ENCODE results near the gene SPATA6L.
"Not testable (repeated sequence)": the region's sequence is repeated elsewhere in the genome, so short reads cannot be mapped to it uniquely, and the experiment has no call there.

SPATA6L gene

GRCh38 chr9:4674783-4675182 lies 8.5 kb upstream of the SPATA6L start:
- no peak for DNase-seq

- no peak for DNase-seq
Observed at GRCh38 chr9:4671737-4672136, 5.5 kb upstream of the SPATA6L start.

- no peak for DNase-seq
Observed at GRCh38 chr9:4670591-4670990, 4.3 kb upstream of the SPATA6L start.

- DNase-seq, result no peak
Observed at GRCh38 chr9:4669890-4670289, 3.6 kb upstream of the SPATA6L start.

GRCh38 chr9:4668604-4669003 lies 2.3 kb upstream of the SPATA6L start:
- no peak for DNase-seq

- DNase-seq, result no peak
Observed at GRCh38 chr9:4667681-4668080, 1.4 kb upstream of the SPATA6L start.

GRCh38 chr9:4665357-4665756 lies 923 bp downstream of the SPATA6L start:
- DNase-seq, result no peak

- DNase-seq, result no peak
Observed at GRCh38 chr9:4663956-4664355, 2.3 kb downstream of the SPATA6L start.

- DNase-seq, result no peak
Observed at GRCh38 chr9:4662989-4663792, 3.1 kb downstream of the SPATA6L start.

GRCh38 chr9:4662108-4662988 lies 3.9 kb downstream of the SPATA6L start, which contains the start of gene PLPP6:
Gene PLPP6, plus strand, starts transcription at chr9:4662294. Its CDS starts 82 bp downstream, at chr9:4662376.
- peak; percentile 54 for DNase-seq

GRCh38 chr9:4661611-4662010 lies 4.7 kb downstream of the SPATA6L start:
- no peak for DNase-seq

- no peak for DNase-seq
Observed at GRCh38 chr9:4661165-4661564, 5.1 kb downstream of the SPATA6L start.

GRCh38 chr9:4660665-4661064 lies 5.6 kb downstream of the SPATA6L start:
- not testable (repeated sequence) for DNase-seq

- DNase-seq, result no peak
Observed at GRCh38 chr9:4657426-4658159, 8.7 kb downstream of the SPATA6L start.

GRCh38 chr9:4656621-4657020 lies 9.7 kb downstream of the SPATA6L start:
- no peak for DNase-seq

- DNase-seq, result not testable (repeated sequence)
Observed at GRCh38 chr9:4656196-4656595, 10.1 kb downstream of the SPATA6L start.

GRCh38 chr9:4654538-4654937 lies 11.7 kb downstream of the SPATA6L start:
- DNase-seq, result no peak

GRCh38 chr9:4654084-4654483 lies 12.2 kb downstream of the SPATA6L start:
- DNase-seq, result no peak

GRCh38 chr9:4642351-4642750 lies 23.9 kb downstream of the SPATA6L start:
- no peak for DNase-seq

GRCh38 chr9:4640027-4640426 lies 26.3 kb downstream of the SPATA6L start:
- no peak for DNase-seq

- DNase-seq, result no peak
Observed at GRCh38 chr9:4639420-4639819, 26.9 kb downstream of the SPATA6L start.

GRCh38 chr9:4638968-4639367 lies 27.3 kb downstream of the SPATA6L start:
- DNase-seq, result no peak

GRCh38 chr9:4630836-4631235 lies 35.4 kb downstream of the SPATA6L start:
- no peak for DNase-seq
